HG03565 (cell line): ENCODE measurements around the gene CLEC16A.
"Not testable (repeated sequence)": the region's sequence is repeated elsewhere in the genome, so short reads cannot be mapped to it uniquely, and the experiment has no call there.

ENCODE experiments used
- ATAC-seq: cut with Tn5 transposase; IDR thresholded peaks from one replicate; pipeline ENCODE4 v1.9.1; 2021; ENCODE audit warnings: mild to moderate bottlenecking, moderate library complexity; ENCODE audit not compliant: unreplicated experiment

Gene CLEC16A

GRCh38 chr16:10923146-10923649 lies 21.2 kb upstream of the CLEC16A start:
- ATAC-seq, result no peak

- no peak for ATAC-seq
Measured at GRCh38 chr16:10923650-10924214, 20.6 kb upstream of the CLEC16A start.

GRCh38 chr16:10925285-10925684 lies 19.1 kb upstream of the CLEC16A start:
- not testable (repeated sequence) for ATAC-seq

- no peak for ATAC-seq
Measured at GRCh38 chr16:10926094-10926493, 18.3 kb upstream of the CLEC16A start.

- ATAC-seq, result no peak
Measured at GRCh38 chr16:10926867-10927266, 17.5 kb upstream of the CLEC16A start.

GRCh38 chr16:10927497-10928112 lies 16.8 kb upstream of the CLEC16A start:
- ATAC-seq, result no peak

- ATAC-seq, result not testable (repeated sequence)
Measured at GRCh38 chr16:10929097-10929496, 15.3 kb upstream of the CLEC16A start.

GRCh38 chr16:10929853-10930754 lies 14.3 kb upstream of the CLEC16A start:
- no peak for ATAC-seq

- no peak for ATAC-seq
Measured at GRCh38 chr16:10930755-10931093, 13.6 kb upstream of the CLEC16A start.

- no peak for ATAC-seq
Measured at GRCh38 chr16:10931134-10931533, 13.2 kb upstream of the CLEC16A start.

GRCh38 chr16:10931977-10932632 lies 12.3 kb upstream of the CLEC16A start:
- no peak for ATAC-seq

- ATAC-seq, result no peak
Measured at GRCh38 chr16:10932959-10933710, 11.2 kb upstream of the CLEC16A start.

- ATAC-seq, result no peak
Measured at GRCh38 chr16:10933865-10934264, 10.5 kb upstream of the CLEC16A start.

GRCh38 chr16:10934325-10935107 lies 9.8 kb upstream of the CLEC16A start:
- ATAC-seq, result no peak

GRCh38 chr16:10935226-10935915 lies 9.0 kb upstream of the CLEC16A start:
- no peak for ATAC-seq

GRCh38 chr16:10936272-10936984 lies 7.9 kb upstream of the CLEC16A start:
- ATAC-seq, result no peak

GRCh38 chr16:10937068-10937859 lies 7.1 kb upstream of the CLEC16A start:
- ATAC-seq, result no peak

- no peak for ATAC-seq
Measured at GRCh38 chr16:10938321-10938720, 6.0 kb upstream of the CLEC16A start.
